Caco-2 (cell line): ENCODE data around the gene SPINT1. TPM values are rescaled to one million over a fixed set of nuclear protein-coding genes. Genes with fewer than 3 reads are reported as not detected.

Source experiments
- BruUV-seq: library from RNA; stranded (reverse); fragments of 400-500 nt; replicated peaks from 2 replicates; lab custom pipeline; 2021; lab: Mats Ljungman, UMichigan
- CTCF ChIA-PET: fragments of 300-600 bp; sonication (Branson Sonifier 250); formaldehyde crosslinking; loops from one replicate; lab custom pipeline; 2022; ENCODE audit warnings: antibody characterized with exemption; lab: Charles Lee
- POLR2A ChIA-PET: fragments of 300-600 bp; sonication (Branson Sonifier 250); formaldehyde crosslinking; loops from one replicate; lab custom pipeline; 2022; ENCODE audit warnings: antibody characterized with exemption; lab: Charles Lee
- DNase-seq, 2 experiments: peaks; one replicate each; pipeline versions ENCODE4 v3.0.0 to v3.0.0-alpha.2; 2020 to 2022
- H3K27me3 ChIP-seq: replicated peaks from 2 replicates; pipeline ENCODE4 v1.6.0; 2011; ENCODE audit warnings: low read length; ENCODE audit not compliant: control insufficient read depth, insufficient read depth
- H3K36me3 ChIP-seq: 2 replicates; pipeline ENCODE4 v1.5.1; 2011; ENCODE audit warnings: low read length; ENCODE audit not compliant: control insufficient read depth, insufficient read depth
- H3K4me1 ChIP-seq: fragments of 250-450 bp; sonication (Bioruptor Pico); 2 replicates; pipeline ENCODE4 v1.5.1; 2020; ENCODE audit warnings: mild to moderate bottlenecking
- H3K4me3 ChIP-seq: 2 replicates; pipeline ENCODE4 v1.5.1; 2011; ENCODE audit warnings: low read depth, mild to moderate bottlenecking, control low read depth, low read length
- H3K9me3 ChIP-seq: fragments of 250-450 bp; sonication (Bioruptor Pico); 2 replicates; pipeline ENCODE4 v1.5.1; 2020; ENCODE audit warnings: mild to moderate bottlenecking, moderate library complexity
- H3K27ac Mint-ChIP-seq: one replicate; pipeline ENCODE4 v1.8.0; 2022; ENCODE audit warnings: mixed read lengths; ENCODE audit not compliant: unreplicated experiment
- H3K27me3 Mint-ChIP-seq: one replicate; pipeline ENCODE4 v1.8.0; 2022; ENCODE audit warnings: mixed read lengths; ENCODE audit not compliant: insufficient read depth, unreplicated experiment
- H3K36me3 Mint-ChIP-seq: one replicate; pipeline ENCODE4 v1.8.0; 2022; ENCODE audit warnings: mild to moderate bottlenecking, mixed read lengths; ENCODE audit not compliant: insufficient read depth, unreplicated experiment
- H3K4me1 Mint-ChIP-seq: one replicate; pipeline ENCODE4 v1.8.0; 2022; ENCODE audit warnings: low read depth, mixed read lengths; ENCODE audit not compliant: unreplicated experiment
- H3K4me3 Mint-ChIP-seq: one replicate; pipeline ENCODE4 v1.8.0; 2022; ENCODE audit warnings: mild to moderate bottlenecking, moderate library complexity, mixed read lengths; ENCODE audit not compliant: unreplicated experiment
- H3K9me3 Mint-ChIP-seq: one replicate; pipeline ENCODE4 v1.8.0; 2022; ENCODE audit warnings: mixed read lengths; ENCODE audit not compliant: unreplicated experiment
- intact Hi-C: fragments of 100-400 bp; cut with micrococcal nuclease; formaldehyde crosslinking; loops from one replicate; pipeline ENCODE4 v1.10.0; 2022; ENCODE audit not compliant: unreplicated experiment
- total RNA-seq: library from RNA; stranded (reverse); gene quantifications from 2 replicates; pipeline ENCODE4 v1.2.3, GENCODE V29; 2022
- TF ChIP-seq, protein P1 (sequence below), 2 experiments: fragments of 200-600 bp in 1 of 2; IDR thresholded peaks; 1 replicate in 1 of 2; 2 replicates in 1 of 2; pipeline versions ENCODE4 v1.5.1 to v1.8.0; 2011 to 2022; ENCODE audit warnings: antibody characterized with exemption in 1 of 2, control low read depth in 1 of 2, inconsistent platforms in 1 of 2, low read depth in 1 of 2, low read length in 1 of 2, mild to moderate bottlenecking in 1 of 2, moderate library complexity in 1 of 2; ENCODE audit not compliant: insufficient read depth in 1 of 2, severe bottlenecking in 1 of 2, unreplicated experiment in 1 of 2

SPINT1 gene
- total RNA-seq, 1 experiment from 2014 or later: 305 TPM

DNA sequence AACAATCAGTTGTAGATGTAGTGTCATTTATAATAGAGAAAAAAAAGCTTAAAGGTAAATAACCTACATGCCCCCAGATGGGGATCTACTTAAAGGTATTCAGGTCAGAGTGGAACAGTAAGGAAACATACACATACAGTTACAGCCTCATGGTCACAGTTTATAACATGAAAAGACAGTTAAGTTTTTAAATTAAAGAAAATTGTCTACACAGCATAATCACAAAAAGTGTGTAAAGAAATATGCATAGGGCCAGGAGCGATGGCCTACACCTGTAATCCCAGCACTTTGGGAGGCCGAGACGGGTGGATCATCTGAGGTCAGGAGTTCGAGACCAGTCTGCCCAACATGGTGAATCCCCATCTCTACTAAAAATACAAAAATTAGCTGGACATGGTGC lies 23.4 kb downstream of the SPINT1 start:
- intact Hi-C loops: no loop called here
- CTCF ChIA-PET: no interaction called here
- Mint-ChIP-seq H3K36me3 (no peaks in the 10 kb centered on the region), H3K4me1 (peaks cover 9% of the 10 kb centered on the region), H3K4me3 (no peak overlapping the region), H3K27me3 (no peaks in the 10 kb centered on the region), H3K27ac (no peak overlapping the region), H3K9me3 (no peaks in the 10 kb centered on the region)
- BruUV-seq: no TSS peak
- Histone ChIP-seq H3K27me3 (no peaks in the 10 kb centered on the region), H3K4me3 (no peak overlapping the region), H3K9me3 (no peaks in the 10 kb centered on the region), H3K36me3 (no peaks in the 10 kb centered on the region), H3K4me1 (peaks cover 14% of the 10 kb centered on the region)
- TF ChIP-seq, protein P1, sequence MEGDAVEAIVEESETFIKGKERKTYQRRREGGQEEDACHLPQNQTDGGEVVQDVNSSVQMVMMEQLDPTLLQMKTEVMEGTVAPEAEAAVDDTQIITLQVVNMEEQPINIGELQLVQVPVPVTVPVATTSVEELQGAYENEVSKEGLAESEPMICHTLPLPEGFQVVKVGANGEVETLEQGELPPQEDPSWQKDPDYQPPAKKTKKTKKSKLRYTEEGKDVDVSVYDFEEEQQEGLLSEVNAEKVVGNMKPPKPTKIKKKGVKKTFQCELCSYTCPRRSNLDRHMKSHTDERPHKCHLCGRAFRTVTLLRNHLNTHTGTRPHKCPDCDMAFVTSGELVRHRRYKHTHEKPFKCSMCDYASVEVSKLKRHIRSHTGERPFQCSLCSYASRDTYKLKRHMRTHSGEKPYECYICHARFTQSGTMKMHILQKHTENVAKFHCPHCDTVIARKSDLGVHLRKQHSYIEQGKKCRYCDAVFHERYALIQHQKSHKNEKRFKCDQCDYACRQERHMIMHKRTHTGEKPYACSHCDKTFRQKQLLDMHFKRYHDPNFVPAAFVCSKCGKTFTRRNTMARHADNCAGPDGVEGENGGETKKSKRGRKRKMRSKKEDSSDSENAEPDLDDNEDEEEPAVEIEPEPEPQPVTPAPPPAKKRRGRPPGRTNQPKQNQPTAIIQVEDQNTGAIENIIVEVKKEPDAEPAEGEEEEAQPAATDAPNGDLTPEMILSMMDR (IDR thresholded peaks at IDR 0.05; ENCODE audit: insufficient read depth in 1 of 2, low read depth in 1 of 2, low read length in 1 of 2, severe bottlenecking in 1 of 2, unreplicated experiment in 1 of 2): no peak
- POLR2A ChIA-PET: no interaction called here
- DNase-seq: no peak

DNA sequence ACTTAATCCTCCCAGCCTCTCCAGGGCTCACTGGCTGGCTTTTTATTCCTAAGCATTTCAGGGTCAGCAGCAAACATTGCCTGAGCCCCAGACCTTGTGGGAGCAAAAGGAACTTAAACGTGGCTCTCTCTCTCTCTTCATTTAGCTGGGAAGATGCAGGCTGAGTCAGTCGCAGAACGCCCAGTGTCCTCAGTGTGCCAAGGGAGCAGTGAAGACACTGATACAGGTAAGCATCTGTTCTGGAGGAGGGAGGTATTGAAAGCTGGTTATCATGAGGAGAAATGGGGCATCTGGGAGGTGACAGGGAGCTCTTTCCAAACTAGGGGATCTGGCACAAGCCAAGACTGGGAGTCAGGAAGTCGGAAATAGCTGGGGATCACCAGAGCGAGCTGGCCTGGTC lies 25.8 kb downstream of the SPINT1 start:
- BruUV-seq: no TSS peak
- no peaks in the 10 kb centered on the region for H3K9me3 Mint-ChIP-seq
- H3K4me3 Mint-ChIP-seq: no peak overlapping the region
- Histone ChIP-seq H3K36me3 (no peaks in the 10 kb centered on the region), H3K9me3 (no peaks in the 10 kb centered on the region), H3K27me3 (no peaks in the 10 kb centered on the region), H3K4me1 (peaks cover 15% of the 10 kb centered on the region), H3K4me3 (no peak overlapping the region)
- H3K27me3 Mint-ChIP-seq: no peaks in the 10 kb centered on the region
- intact Hi-C loops: no loop called here
- TF ChIP-seq, protein P1 (IDR thresholded peaks at IDR 0.05; ENCODE audit: insufficient read depth in 1 of 2, low read depth in 1 of 2, low read length in 1 of 2, severe bottlenecking in 1 of 2, unreplicated experiment in 1 of 2): no peak
- POLR2A ChIA-PET: no interaction called here
- H3K27ac Mint-ChIP-seq: no peak overlapping the region
- peaks cover 8% of the 10 kb centered on the region for H3K4me1 Mint-ChIP-seq
- CTCF ChIA-PET: interaction anchor here (0.6 to 6.8 kb wide), 3 partner anchors 11 to 124 kb away, joined by 4 to 133 read pairs (median 6); partner anchors contain the start of gene VPS18
- DNase-seq: no peak
- H3K36me3 Mint-ChIP-seq: no peaks in the 10 kb centered on the region

DNA sequence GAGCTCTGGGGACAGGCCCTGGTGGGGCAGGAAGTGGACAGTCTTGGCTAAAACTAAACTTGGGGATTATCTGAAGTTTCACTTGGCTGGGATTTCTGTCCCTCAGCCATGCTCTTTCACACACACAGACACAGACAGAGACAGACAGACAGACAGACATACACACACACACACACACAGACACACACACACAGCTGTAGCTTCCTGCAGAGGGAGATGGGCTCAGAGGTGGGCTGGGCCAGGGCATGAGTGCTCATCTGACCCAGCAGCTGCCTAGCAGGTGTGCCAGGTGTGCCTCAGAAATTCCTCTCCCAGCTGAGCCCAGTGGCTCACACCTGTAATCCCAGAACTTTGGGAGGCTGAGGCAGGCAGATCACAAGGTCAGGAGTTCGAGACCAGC lies 26.9 kb downstream of the SPINT1 start:
- no peaks in the 10 kb centered on the region for H3K9me3 Mint-ChIP-seq
- ChIA-PET POLR2A (interaction anchor here (1.1 kb wide), 1 partner anchor 27 kb away, joined by 5 read pairs; the partner anchor contains the start of gene SPINT1), CTCF (interaction anchor here (0.7 to 6.8 kb wide), 3 partner anchors 12 to 86 kb away, joined by 3 to 133 read pairs (median 6); partner anchors contain the start of gene VPS18)
- Histone ChIP-seq H3K4me1 (peaks cover 15% of the 10 kb centered on the region), H3K4me3 (no peak overlapping the region), H3K36me3 (no peaks in the 10 kb centered on the region), H3K27me3 (no peaks in the 10 kb centered on the region), H3K9me3 (no peaks in the 10 kb centered on the region)
- H3K4me1 Mint-ChIP-seq: peaks cover 8% of the 10 kb centered on the region
- H3K36me3 Mint-ChIP-seq: no peaks in the 10 kb centered on the region
- H3K4me3 Mint-ChIP-seq: no peak overlapping the region
- no peaks in the 10 kb centered on the region for H3K27me3 Mint-ChIP-seq
- TF ChIP-seq, protein P1 (IDR thresholded peaks at IDR 0.05; ENCODE audit: insufficient read depth in 1 of 2, low read depth in 1 of 2, low read length in 1 of 2, severe bottlenecking in 1 of 2, unreplicated experiment in 1 of 2): no peak
- no peak for DNase-seq
- no TSS peak for BruUV-seq
- no peak overlapping the region for H3K27ac Mint-ChIP-seq
- intact Hi-C loops: no loop called here
